DND-41 (cell line): ENCODE data around the gene C6orf141.

ENCODE experiments used
- ATAC-seq: fragments of 200-7000 bp; cut with Tn5 transposase; 3 replicates; pipeline ENCODE4 v1.9.1; 2021; ENCODE audit warnings: low read depth; ENCODE audit not compliant: insufficient read depth
- DNase-seq: peaks from one replicate; pipeline ENCODE4 v3.0.0-alpha.2; 2020
- H2AFZ ChIP-seq: 2 replicates; pipeline ENCODE4 v1.6.0; 2012; ENCODE audit warnings: low read depth, low read length
- H3K27ac ChIP-seq: 2 replicates; pipeline ENCODE4 v1.5.1; 2012; ENCODE audit warnings: low read length, inconsistent platforms
- H3K27me3 ChIP-seq: fragments of 200-600 bp; sonication (generic); 2 replicates; pipeline ENCODE4 v1.6.0; 2012; ENCODE audit warnings: low read length, mild to moderate bottlenecking, inconsistent platforms; ENCODE audit not compliant: insufficient read depth, poor library complexity
- H3K36me3 ChIP-seq: 2 replicates; pipeline ENCODE4 v1.5.1; 2012; ENCODE audit warnings: low read length, inconsistent platforms; ENCODE audit not compliant: insufficient read depth
- H3K4me1 ChIP-seq: 2 replicates; pipeline ENCODE4 v1.5.1; 2012; ENCODE audit warnings: mild to moderate bottlenecking, low read length; ENCODE audit not compliant: insufficient read depth
- H3K4me2 ChIP-seq: 2 replicates; pipeline ENCODE4 v1.6.0; 2012; ENCODE audit warnings: mild to moderate bottlenecking, moderate library complexity, low read length, inconsistent platforms; ENCODE audit not compliant: insufficient read depth
- H3K4me3 ChIP-seq, 2 experiments: fragments of 200-600 bp in 1 of 2; shearing (Covaris generic) in 1 of 2; 2 replicates each; pipeline ENCODE4 v1.5.1; 2012 to 2016; ENCODE audit warnings: inconsistent platforms in 2 of 2, low read length in 2 of 2, mild to moderate bottlenecking in 2 of 2, low read depth in 1 of 2, moderate library complexity in 1 of 2
- H3K79me2 ChIP-seq: 2 replicates; pipeline ENCODE4 v1.6.0; 2012; ENCODE audit warnings: low read length, inconsistent platforms; ENCODE audit not compliant: insufficient read depth
- H3K9ac ChIP-seq: 2 replicates; pipeline ENCODE4 v1.6.0; 2012; ENCODE audit warnings: low read depth, mild to moderate bottlenecking, inconsistent platforms, low read length, moderate library complexity
- H3K9me3 ChIP-seq: 2 replicates; pipeline ENCODE4 v1.5.1; 2012; ENCODE audit warnings: low read length, moderate library complexity, mild to moderate bottlenecking, inconsistent platforms; ENCODE audit not compliant: insufficient read depth, severe bottlenecking
- H4K20me1 ChIP-seq: 2 replicates; pipeline ENCODE4 v1.6.0; 2012; ENCODE audit warnings: low read length; ENCODE audit not compliant: insufficient read depth
- EZH2 ChIP-seq: IDR thresholded peaks from 3 replicates; pipeline ENCODE4 v1.6.1; 2012; ENCODE audit warnings: borderline replicate concordance, low read depth, mild to moderate bottlenecking, moderate library complexity, low read length, inconsistent platforms; ENCODE audit not compliant: severe bottlenecking
- TF ChIP-seq, protein P1 (sequence below): IDR thresholded peaks from 2 replicates; pipeline ENCODE4 v1.5.1; 2012; ENCODE audit warnings: borderline replicate concordance, low read length, moderate library complexity, mild to moderate bottlenecking; ENCODE audit not compliant: poor library complexity, severe bottlenecking; ENCODE audit errors: extremely low read depth

The C6orf141 gene

DNA sequence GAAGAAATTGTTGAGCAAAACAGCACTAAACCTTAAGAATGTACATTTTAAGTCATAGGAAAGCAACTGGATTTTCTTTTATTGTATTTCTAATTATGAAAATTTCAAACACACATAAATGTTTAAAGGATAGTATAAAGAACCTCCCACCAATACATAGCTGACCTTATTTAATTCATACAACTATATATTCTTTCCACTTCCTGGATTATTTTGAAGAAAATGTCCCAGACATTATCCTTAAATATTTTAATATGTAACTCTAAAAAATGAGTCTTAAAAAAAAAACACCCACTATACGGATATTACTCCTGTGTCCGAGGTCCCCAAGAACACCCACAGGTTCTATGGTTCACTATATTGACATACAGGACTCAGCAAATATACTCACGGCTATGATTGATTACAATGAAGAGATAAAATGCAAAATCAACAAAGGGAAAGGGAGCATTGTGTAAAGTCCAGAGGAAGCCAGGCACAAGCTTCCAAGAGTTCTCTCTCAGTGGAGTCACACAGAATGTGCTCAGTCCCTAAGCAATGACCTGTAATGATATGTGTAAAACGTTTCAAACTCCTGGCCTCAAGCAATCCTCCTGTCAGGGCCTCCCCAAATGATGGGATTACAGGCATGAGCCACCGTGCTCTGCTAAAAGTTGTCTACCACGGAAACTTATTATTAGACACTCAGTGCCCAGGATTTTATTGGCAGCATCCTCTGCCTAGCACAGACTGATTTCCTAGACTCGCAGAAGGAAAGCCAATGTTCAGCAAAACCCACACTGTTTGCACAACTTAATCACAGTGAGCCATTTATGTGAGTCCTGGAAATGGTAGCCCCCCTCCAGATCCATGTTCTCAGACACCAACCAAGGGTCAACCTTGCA, 27.5 kb upstream of the C6orf141 start:
- Histone ChIP-seq H3K27ac (no peak overlapping the region), H3K27me3 (peaks cover 7% of the 10 kb centered on the region), H4K20me1 (no peaks in the 10 kb centered on the region), H3K4me1 (no peaks in the 10 kb centered on the region), H2AFZ (no peak overlapping the region), H3K79me2 (no peaks in the 10 kb centered on the region), H3K4me3 (no peak overlapping the region), H3K9me3 (no peaks in the 10 kb centered on the region), H3K4me2 (no peak overlapping the region), H3K36me3 (no peaks in the 10 kb centered on the region), H3K9ac (no peak overlapping the region)
- ATAC-seq (no peak), DNase-seq (no peak)
- TF ChIP-seq, protein P1, sequence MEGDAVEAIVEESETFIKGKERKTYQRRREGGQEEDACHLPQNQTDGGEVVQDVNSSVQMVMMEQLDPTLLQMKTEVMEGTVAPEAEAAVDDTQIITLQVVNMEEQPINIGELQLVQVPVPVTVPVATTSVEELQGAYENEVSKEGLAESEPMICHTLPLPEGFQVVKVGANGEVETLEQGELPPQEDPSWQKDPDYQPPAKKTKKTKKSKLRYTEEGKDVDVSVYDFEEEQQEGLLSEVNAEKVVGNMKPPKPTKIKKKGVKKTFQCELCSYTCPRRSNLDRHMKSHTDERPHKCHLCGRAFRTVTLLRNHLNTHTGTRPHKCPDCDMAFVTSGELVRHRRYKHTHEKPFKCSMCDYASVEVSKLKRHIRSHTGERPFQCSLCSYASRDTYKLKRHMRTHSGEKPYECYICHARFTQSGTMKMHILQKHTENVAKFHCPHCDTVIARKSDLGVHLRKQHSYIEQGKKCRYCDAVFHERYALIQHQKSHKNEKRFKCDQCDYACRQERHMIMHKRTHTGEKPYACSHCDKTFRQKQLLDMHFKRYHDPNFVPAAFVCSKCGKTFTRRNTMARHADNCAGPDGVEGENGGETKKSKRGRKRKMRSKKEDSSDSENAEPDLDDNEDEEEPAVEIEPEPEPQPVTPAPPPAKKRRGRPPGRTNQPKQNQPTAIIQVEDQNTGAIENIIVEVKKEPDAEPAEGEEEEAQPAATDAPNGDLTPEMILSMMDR: no peak
- TF ChIP-seq EZH2: no peak

DNA sequence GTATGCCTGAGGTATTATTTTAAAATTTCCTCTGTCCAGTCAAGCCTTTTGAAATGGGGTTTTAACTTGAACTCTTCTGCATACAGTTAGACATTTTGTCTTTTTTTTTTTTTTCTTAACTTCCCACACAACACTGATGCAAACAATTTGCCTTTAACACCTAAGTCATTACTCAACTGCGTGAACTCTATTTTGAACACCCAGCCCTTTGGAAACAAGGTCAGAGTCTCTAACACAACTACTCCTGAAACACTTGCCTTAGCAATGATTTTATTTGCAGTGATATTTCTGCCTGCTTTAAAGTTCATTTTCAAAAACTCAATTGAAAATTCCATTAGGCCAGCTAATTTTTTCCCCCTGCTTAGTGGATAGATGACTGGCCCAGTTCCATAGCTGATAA, 26.6 kb upstream of the C6orf141 start:
- TF ChIP-seq EZH2: no peak
- TF ChIP-seq, protein P1: no peak
- Histone ChIP-seq H3K79me2 (no peaks in the 10 kb centered on the region), H3K4me3 (no peak overlapping the region), H3K9me3 (no peaks in the 10 kb centered on the region), H3K4me1 (no peaks in the 10 kb centered on the region), H3K27me3 (peaks cover 7% of the 10 kb centered on the region), H3K36me3 (no peaks in the 10 kb centered on the region), H4K20me1 (no peaks in the 10 kb centered on the region), H2AFZ (no peak overlapping the region), H3K9ac (no peak overlapping the region), H3K27ac (no peak overlapping the region), H3K4me2 (no peak overlapping the region)
- DNase-seq (no peak), ATAC-seq (no peak)

DNA sequence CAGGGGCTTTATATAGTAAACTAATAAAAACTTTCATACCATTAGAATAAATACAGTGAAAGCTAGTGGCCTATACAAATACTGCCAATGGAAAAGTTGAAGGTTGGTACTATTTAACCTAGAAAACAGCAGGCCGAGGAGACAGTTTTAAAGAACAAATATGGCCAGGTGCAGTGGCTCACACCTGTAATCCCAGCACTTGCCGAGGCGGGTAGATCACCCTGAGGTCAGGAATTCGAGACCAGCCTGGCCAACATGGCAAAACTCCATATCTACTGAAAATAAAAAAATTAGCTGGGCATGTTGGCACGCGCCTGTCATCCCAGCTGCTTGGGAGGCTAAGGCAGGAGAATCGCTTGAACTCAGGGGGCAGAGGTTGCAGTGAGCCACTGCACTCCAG, 25.9 kb upstream of the C6orf141 start:
- TF ChIP-seq, protein P1: no peak
- no peak for TF ChIP-seq EZH2
- H2AFZ ChIP-seq: no peak overlapping the region
- no peaks in the 10 kb centered on the region for H4K20me1 ChIP-seq
- H3K4me1 ChIP-seq: no peaks in the 10 kb centered on the region
- no peaks in the 10 kb centered on the region for H3K36me3 ChIP-seq
- no peak overlapping the region for H3K4me3 ChIP-seq
- H3K9ac ChIP-seq: no peak overlapping the region
- H3K9me3 ChIP-seq: no peaks in the 10 kb centered on the region
- DNase-seq (no peak), ATAC-seq (no peak)
- H3K27ac ChIP-seq: no peak overlapping the region
- H3K27me3 ChIP-seq: peaks cover 7% of the 10 kb centered on the region
- no peak overlapping the region for H3K4me2 ChIP-seq
- no peaks in the 10 kb centered on the region for H3K79me2 ChIP-seq
